GM18498 (cell line): ENCODE results near the gene MXI1.
"Not testable (repeated sequence)": the region's sequence is repeated elsewhere in the genome, so short reads cannot be mapped to it uniquely, and the experiment has no call there.

Experiments used
- ATAC-seq: cut with Tn5 transposase; IDR thresholded peaks from one replicate; pipeline ENCODE4 v1.9.1; 2021; ENCODE audit warnings: mild to moderate bottlenecking, moderate library complexity; ENCODE audit not compliant: unreplicated experiment

The MXI1 gene

GRCh38 chr10:110311357-110311949 lies 104.0 kb downstream of the MXI1 start:
- ATAC-seq = no peak

GRCh38 chr10:110312206-110312605 lies 104.8 kb downstream of the MXI1 start:
- no peak for ATAC-seq

DNA sequence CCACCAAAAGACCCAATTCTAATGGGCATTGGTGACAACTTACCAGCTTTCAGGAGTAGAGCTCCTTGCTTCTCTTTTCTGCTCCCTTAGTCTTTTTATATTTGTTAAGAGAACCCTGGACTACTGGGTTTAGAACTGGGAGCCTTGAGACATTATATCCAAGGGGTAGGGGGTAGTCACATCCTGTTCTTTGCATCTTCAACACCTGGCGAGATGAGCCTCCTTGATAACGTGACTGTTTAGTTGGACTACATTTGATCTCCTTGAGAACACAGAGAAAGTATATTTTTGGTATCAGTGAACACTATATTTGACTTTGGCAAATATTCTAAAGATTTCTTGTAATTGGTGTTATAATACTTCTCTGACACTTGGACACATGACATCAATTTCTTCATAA lies 106.3 kb downstream of the MXI1 start:
- no peak for ATAC-seq

- ATAC-seq = no peak
Measured at GRCh38 chr10:110317866-110318850, 110.8 kb downstream of the MXI1 start.

- ATAC-seq = no peak
Measured at GRCh38 chr10:110321869-110322620, 114.6 kb downstream of the MXI1 start.

GRCh38 chr10:110323503-110323902 lies 116.1 kb downstream of the MXI1 start:
- no peak for ATAC-seq

- ATAC-seq = peak; percentile 55
Measured at GRCh38 chr10:110324201-110324804, 116.9 kb downstream of the MXI1 start.

DNA sequence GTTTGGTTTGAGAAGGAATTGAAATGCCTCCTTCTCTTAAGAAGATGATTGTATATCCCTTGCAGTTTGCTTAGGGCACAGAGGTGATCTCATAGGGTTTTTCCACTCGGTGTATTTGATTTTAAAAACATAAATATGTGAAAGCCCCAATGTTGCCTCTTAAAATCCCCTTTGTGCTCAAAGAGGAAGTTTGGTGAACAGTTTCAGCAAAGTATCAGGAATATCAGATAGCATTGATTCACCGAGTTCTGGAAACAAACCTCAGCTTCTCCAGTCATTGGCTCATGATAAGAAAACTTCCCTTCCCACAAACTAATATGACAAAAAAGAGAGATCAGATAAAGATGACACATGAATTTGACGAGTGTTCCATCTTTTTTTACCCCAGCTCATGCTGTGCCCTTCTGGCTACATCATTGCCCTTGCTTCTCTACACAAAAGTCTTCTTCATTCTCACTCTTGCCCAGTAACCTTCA lies 117.4 kb downstream of the MXI1 start:
- peak; percentile 64 for ATAC-seq

DNA sequence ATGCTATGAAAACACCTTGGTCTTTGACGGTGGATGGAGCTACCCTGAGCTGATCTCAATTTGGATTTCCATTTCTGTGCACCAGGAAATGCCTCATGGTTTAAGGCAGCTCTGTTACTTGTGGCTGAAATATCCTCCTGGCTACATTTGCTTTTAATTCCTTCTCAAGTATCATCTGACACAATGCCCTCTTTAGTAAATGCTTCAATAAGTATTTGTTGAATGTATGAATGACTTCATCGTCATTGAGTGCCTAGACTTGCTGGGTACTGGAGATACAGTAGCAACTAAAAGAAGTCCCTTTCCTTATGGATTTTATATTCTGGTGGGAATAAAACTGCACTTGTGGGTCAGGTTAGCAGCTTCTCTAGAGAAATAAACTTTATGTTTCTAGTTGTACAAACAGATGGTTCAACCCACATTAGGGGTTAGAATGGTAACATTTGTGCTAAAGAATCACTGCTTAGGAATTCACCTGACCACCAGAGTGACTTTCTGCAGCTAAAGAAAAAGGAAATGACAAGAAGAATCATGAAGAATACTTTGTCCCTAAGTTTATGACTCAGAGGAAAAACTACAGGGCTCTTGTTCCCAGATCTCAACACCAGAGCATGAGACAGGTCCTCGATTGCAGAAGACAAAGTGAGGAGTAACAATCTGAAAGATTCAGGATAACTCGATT lies 119.1 kb downstream of the MXI1 start:
- ATAC-seq = no peak

DNA sequence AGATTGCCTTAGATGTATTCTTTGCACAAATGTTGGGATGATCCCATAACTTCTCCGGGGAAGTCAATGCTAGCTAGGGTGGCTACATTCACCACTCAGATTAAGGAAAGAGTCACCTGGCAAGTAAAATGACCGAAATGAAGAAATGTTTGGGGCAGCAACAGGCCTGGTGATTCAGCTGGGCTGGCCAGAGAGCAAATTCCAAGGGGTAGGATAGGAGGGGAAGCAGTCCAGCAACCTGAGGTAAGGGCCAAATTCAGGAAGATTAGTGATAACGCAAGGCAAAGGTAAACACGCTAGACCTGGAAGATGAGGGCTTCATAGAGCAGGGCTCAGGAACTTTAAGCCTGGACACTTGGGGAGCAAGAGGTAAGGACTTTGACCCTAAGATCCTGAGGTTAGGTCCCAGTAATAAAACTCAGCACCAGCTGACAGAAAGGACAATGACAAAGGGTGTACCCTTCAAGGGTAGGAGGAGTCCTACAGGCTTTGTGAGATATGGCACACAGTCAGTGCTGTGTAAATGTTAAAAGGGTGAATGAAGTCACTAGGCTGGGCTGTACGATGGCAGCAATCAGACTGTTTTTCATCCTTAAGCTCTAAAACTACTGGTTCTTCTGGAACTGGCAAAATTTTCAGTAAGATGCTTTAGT lies 120.0 kb downstream of the MXI1 start:
- ATAC-seq = no peak

DNA sequence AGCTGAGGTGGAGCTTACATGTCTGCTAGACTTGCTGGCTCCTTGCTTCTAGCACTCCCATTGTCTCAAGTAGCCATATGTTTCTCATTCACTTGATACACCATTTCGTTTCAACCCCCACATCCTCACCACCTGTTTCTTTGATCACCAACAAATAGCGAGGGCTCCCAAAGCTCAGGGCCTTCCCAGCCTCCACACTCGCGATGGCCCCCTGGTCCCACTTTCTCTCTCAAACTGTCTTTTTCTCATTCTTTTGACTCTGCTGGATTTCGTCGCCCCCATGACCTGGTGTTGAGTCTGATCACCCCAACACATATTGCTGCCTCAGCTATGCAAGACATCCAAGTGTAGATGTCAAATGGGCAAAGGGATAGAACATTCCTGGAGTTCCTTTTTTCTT lies 123.3 kb downstream of the MXI1 start:
- no peak for ATAC-seq

DNA sequence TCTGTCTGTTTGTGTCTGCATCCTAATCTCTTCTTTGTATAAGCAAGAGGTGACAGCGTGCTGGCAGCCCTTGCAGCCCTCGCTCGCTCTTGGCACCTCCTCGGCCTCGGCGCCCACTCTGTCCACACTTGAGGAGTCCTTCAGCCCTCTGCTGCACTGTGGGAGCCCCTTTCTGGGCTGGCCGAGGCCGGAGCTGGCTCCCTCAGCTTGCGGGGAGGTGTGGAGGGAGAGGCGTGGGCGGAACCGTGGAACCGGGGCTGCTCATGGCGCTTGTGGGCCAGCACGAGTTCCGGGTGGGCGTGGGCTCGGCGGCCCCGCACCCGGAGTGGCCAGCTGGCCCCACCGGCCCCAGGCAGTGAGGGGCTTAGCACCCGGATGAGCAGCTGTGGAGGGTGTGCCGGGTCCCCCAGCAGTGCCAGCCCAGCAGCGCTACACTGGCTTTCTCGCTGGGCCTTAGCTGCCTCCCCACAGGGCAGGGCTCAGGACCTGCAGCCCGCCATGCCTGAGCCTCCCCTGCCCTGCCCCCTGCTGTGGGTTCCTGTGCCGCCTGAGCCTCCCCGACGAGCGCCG lies 123.9 kb downstream of the MXI1 start:
- not testable (repeated sequence) for ATAC-seq

GRCh38 chr10:110334061-110334656 lies 126.8 kb downstream of the MXI1 start:
- no peak for ATAC-seq

- peak; percentile 53 for ATAC-seq
Measured at GRCh38 chr10:110335314-110336064, 128.1 kb downstream of the MXI1 start.

DNA sequence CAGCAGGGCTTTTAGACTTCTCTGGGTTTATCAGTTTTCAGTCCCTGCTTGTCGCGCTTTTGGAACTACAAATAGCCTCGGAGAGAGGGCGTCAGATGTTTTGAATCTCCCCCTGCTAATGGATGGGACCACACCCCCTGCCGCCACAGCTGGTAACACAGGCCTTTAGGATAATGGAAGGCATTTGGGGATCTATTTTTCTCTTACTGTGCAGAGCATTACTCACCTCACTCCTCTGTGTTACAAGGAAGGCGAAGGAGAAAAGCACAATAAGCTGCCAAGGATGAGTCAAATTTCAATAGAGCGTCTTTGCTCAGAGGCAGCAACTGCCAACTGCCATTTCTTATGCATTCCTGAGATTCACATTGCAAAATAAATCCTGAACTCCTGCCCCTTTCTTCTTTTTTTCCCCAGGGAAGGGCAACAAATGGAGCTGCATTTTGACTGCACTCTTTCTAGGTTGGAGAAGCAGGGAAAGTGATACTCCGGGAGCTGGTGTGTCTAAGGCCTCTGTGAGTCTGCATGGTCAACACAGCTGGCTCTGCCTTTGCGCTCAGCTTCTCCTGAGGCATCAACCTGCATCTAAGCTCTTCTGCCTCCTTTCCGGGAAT lies 128.8 kb downstream of the MXI1 start:
- no peak for ATAC-seq
